Measurements from ENCODE around the gene DHFR. TPM values are rescaled to one million over a fixed set of nuclear protein-coding genes. Genes with fewer than 3 reads are reported as not detected.

Gene DHFR
- total RNA-seq, 1 experiment from 2014 or later, result 72.2 TPM

- Histone ChIP-seq H4K5ac (ENCODE audit: insufficient read length, low read depth, low read length) (no peak overlapping the region), H4K91ac (ENCODE audit: insufficient read length, low read depth, low read length) (no peak overlapping the region), H2BK5ac (ENCODE audit: insufficient read length, low read length) (no peak overlapping the region), H4K8ac (replicated peaks; ENCODE audit: insufficient read length, low read depth, low read length) (no peak overlapping the region), H3K79me2 (ENCODE audit: insufficient read depth, low read length) (no peaks in the 10 kb centered on the region), H3T11ph (ENCODE audit: low read length) (no peak overlapping the region), H2BK20ac (ENCODE audit: low read depth, low read length, poor library complexity, severe bottlenecking) (no peak overlapping the region), H3K56ac (ENCODE audit: insufficient read length, low read depth, low read length) (no peak overlapping the region), H3K9ac (ENCODE audit: extremely low read depth, insufficient read length, low read length) (no peak overlapping the region), H3K9me3 (ENCODE audit: control insufficient read depth, low read depth, low read length) (no peaks in the 10 kb centered on the region), H3K4me2 (ENCODE audit: insufficient read depth, insufficient read length, low read length) (no peak overlapping the region), H2AFZ (ENCODE audit: low read length) (no peak overlapping the region), H3K18ac (ENCODE audit: insufficient read length, low read depth, low read length) (no peak overlapping the region), H4K20me1 (ENCODE audit: control insufficient read depth, insufficient read depth, insufficient read length) (no peaks in the 10 kb centered on the region), H2BK12ac (ENCODE audit: insufficient read length, low read depth, low read length) (no peak overlapping the region), H2BK15ac (ENCODE audit: low read depth, low read length) (no peak overlapping the region), H2AK5ac (ENCODE audit: insufficient read length, low read length) (no peak overlapping the region), H3K23me2 (ENCODE audit: insufficient read length, low read depth, low read length, poor library complexity, severe bottlenecking) (no peaks in the 10 kb centered on the region), H3K79me1 (ENCODE audit: insufficient read depth, low read depth, low read length, poor library complexity, severe bottlenecking) (no peaks in the 10 kb centered on the region), H3K27me3 (ENCODE audit: insufficient read depth, low read length) (no peaks in the 10 kb centered on the region), H2BK120ac (ENCODE audit: low read depth, low read length, poor library complexity, severe bottlenecking) (no peak overlapping the region), H3K14ac (ENCODE audit: insufficient read depth, low read length) (no peak overlapping the region), H3K27ac (ENCODE audit: insufficient read length, low read depth, low read length) (no peak overlapping the region), H3K4me1 (ENCODE audit: insufficient read depth, low read length) (no peaks in the 10 kb centered on the region), H3K4ac (ENCODE audit: low read depth, low read length) (no peak overlapping the region), H3K23ac (ENCODE audit: insufficient read length, low read depth, low read length) (no peak overlapping the region)
- Mint-ChIP-seq H3K4me1 (peaks cover 3 to 5% of the 10 kb centered on the region in 2 experiments), H3K36me3 (ENCODE audit: insufficient read depth in 1 of 3, low read depth in 3 of 3) (no peaks in the 10 kb centered on the region), H3K27me3 (ENCODE audit: low read depth) (no peaks in the 10 kb centered on the region), H3K4me3 (no peak overlapping the region), H3K27ac (no peak overlapping the region; a peak in 1 of 7 replicates), H3K9me3 (no peaks in the 10 kb centered on the region)
- no peak for TF ChIP-seq CTCF (conservative IDR thresholded peaks at IDR 0.05)
- DNase-seq, result no peak
- WGBS (ENCODE audit: extremely low coverage, insufficient read length, low lambda C conversion rate), result no CpG with 5 or more reads among the region's 2 CpGs
These were observed 62.0 kb downstream of the DHFR start for GRCh38 chr5:80592761-80593160.
